GM19468 (cell line): Measurements from ENCODE around the gene GCC1.
A peak's percentile ranks its signal among the peaks of the same experiment; 100 is the strongest.

ENCODE experiments used
- ATAC-seq: cut with Tn5 transposase; IDR thresholded peaks from one replicate; pipeline ENCODE4 v1.9.1; 2021; ENCODE audit warnings: mild to moderate bottlenecking, moderate library complexity, moderate number of reproducible peaks; ENCODE audit not compliant: unreplicated experiment; ENCODE audit errors: extremely low read depth

The GCC1 gene

GRCh38 chr7:127585044-127585953 lies at the start of gene GCC1:
Gene GCC1, minus strand, starts transcription at chr7:127585596. Its CDS starts 414 bp downstream, at chr7:127585182.
- ATAC-seq = peak; percentile 87

GRCh38 chr7:127632276-127632910 lies 47.0 kb upstream of the GCC1 start:
- no peak for ATAC-seq

- ATAC-seq = no peak
These were observed 44.0 kb upstream of the GCC1 start for GRCh38 chr7:127629268-127629854.

GRCh38 chr7:127628445-127628844 lies 43.0 kb upstream of the GCC1 start:
- ATAC-seq = no peak

- no peak for ATAC-seq
These were observed 39.9 kb upstream of the GCC1 start for GRCh38 chr7:127625331-127625730.

- ATAC-seq = no peak
These were observed 35.2 kb upstream of the GCC1 start for GRCh38 chr7:127620406-127621233.

GRCh38 chr7:127619681-127620405 lies 34.4 kb upstream of the GCC1 start:
- ATAC-seq = no peak

GRCh38 chr7:127618775-127619174 lies 33.4 kb upstream of the GCC1 start:
- no peak for ATAC-seq

GRCh38 chr7:127618042-127618441 lies 32.6 kb upstream of the GCC1 start, which contains the start of gene PAX4:
Gene PAX4, minus strand, starts transcription at chr7:127618142. Its CDS starts 2,214 bp downstream, at chr7:127615928.
- ATAC-seq = no peak

- ATAC-seq = no peak
These were observed 31.3 kb upstream of the GCC1 start for GRCh38 chr7:127616724-127617123.

GRCh38 chr7:127612263-127612662 lies 26.9 kb upstream of the GCC1 start:
- no peak for ATAC-seq

GRCh38 chr7:127609297-127609696 lies 23.9 kb upstream of the GCC1 start:
- no peak for ATAC-seq

GRCh38 chr7:127608446-127608845 lies 23.1 kb upstream of the GCC1 start:
- no peak for ATAC-seq

GRCh38 chr7:127600885-127601284 lies 15.5 kb upstream of the GCC1 start:
- ATAC-seq = no peak

- no peak for ATAC-seq
These were observed 12.9 kb upstream of the GCC1 start for GRCh38 chr7:127598318-127598717.

- no peak for ATAC-seq
These were observed 10.3 kb upstream of the GCC1 start for GRCh38 chr7:127595737-127596136.

- ATAC-seq = no peak
These were observed 9.1 kb upstream of the GCC1 start for GRCh38 chr7:127594490-127594889.

GRCh38 chr7:127592550-127592949 lies 7.2 kb upstream of the GCC1 start:
- no peak for ATAC-seq

GRCh38 chr7:127591591-127591990 lies 6.2 kb upstream of the GCC1 start:
- no peak for ATAC-seq

- ATAC-seq = no peak
These were observed 5.8 kb upstream of the GCC1 start for GRCh38 chr7:127591189-127591588.
